MM.1S (cell line): ENCODE measurements around the gene NIPSNAP2.

Experiments used
- CTCF ChIP-seq: fragments of 300-600 bp; sonication (generic); IDR thresholded peaks from 2 replicates; pipeline ENCODE4 v1.5.1; 2016; ENCODE audit warnings: antibody characterized with exemption, low read length, mixed read lengths
- EZH2 ChIP-seq: fragments of 300-600 bp; sonication (generic); optimal IDR thresholded peaks from 2 replicates; pipeline ENCODE3; 2017; ENCODE audit warnings: low read depth, mild to moderate bottlenecking, antibody characterized with exemption, low read length, mixed read lengths
- EZH2phosphoT487 ChIP-seq: fragments of 300-600 bp; sonication (generic); IDR thresholded peaks from 2 replicates; pipeline ENCODE4 v1.6.1; 2018; ENCODE audit warnings: antibody characterized with exemption, low read length

DNA sequence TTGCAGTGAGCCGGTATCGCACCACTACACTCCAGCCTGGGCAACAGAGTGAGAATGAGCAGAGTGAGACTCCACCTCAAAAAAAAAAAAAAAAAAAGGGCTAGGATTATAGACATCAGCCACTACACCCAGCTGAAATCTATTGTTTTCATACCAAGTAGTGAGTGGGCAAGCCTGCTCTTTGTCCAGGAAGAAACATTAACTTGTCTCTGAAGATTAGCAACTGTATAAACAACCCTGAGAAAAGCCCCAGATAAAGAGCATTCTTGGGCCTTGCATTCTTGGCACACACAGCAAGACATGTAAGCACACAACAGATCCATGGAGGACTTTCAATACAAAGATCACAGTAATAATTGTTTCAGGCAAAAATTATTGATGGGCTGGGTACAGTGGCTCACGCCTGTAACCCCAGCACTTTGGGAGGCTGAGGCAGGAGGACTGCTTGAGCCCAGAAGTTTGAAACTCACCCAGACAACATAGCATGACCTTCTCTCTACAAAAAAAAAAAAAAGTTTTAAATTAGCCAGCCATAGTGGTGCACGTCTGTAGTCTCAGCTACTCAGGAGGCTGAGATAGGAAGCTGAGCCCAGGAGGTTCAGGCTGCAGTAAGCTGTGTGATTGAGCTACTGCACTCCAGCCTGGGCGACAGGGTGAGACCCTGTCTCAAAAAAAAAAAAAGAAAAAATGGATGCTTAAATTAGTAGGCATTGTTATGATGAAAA, 82.5 kb downstream of the NIPSNAP2 start:
- TF ChIP-seq CTCF (no peak), EZH2 (no peak), EZH2phosphoT487 (no peak)
